B cell (primary cell): ENCODE data around the gene PTN.

Source experiments
- EZH2 ChIP-seq: IDR thresholded peaks from 2 replicates; pipeline ENCODE4 v1.6.1; 2012; ENCODE audit warnings: borderline replicate concordance, low read depth, mild to moderate bottlenecking, moderate library complexity, low read length; ENCODE audit not compliant: insufficient read depth, poor library complexity, severe bottlenecking
- TF ChIP-seq, protein P1 (sequence below): fragments of 200-600 bp; IDR thresholded peaks from one replicate; pipeline ENCODE4 v1.8.0; 2022; ENCODE audit warnings: antibody characterized with exemption, mild to moderate bottlenecking

DNA sequence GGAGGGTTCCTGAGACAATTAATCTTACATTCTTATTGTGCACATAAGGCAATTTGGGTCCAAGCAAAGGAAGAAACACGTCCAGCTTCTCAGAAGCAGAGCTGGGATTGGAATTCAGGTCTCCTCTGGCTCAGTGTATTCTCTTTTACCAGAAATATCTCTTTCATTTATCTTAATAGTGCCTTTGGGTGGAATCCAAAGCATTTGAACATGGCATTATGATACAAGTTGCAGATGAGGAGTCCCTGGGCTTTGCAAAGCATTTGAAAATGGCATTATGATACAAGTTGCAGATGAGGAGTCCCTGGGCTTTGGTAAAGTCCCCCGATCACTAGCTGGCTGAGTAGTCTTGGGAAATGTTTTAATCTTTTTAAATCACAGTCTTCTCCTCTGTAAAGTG is 30.0 kb upstream of the PTN start:
- TF ChIP-seq, protein P1, sequence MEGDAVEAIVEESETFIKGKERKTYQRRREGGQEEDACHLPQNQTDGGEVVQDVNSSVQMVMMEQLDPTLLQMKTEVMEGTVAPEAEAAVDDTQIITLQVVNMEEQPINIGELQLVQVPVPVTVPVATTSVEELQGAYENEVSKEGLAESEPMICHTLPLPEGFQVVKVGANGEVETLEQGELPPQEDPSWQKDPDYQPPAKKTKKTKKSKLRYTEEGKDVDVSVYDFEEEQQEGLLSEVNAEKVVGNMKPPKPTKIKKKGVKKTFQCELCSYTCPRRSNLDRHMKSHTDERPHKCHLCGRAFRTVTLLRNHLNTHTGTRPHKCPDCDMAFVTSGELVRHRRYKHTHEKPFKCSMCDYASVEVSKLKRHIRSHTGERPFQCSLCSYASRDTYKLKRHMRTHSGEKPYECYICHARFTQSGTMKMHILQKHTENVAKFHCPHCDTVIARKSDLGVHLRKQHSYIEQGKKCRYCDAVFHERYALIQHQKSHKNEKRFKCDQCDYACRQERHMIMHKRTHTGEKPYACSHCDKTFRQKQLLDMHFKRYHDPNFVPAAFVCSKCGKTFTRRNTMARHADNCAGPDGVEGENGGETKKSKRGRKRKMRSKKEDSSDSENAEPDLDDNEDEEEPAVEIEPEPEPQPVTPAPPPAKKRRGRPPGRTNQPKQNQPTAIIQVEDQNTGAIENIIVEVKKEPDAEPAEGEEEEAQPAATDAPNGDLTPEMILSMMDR, result no peak
- TF ChIP-seq EZH2, result no peak
